Naive thymus-derived CD4-positive, alpha-beta T cell (primary cell): Measurements from ENCODE around the gene RANBP1. TPM values are rescaled to one million over a fixed set of nuclear protein-coding genes. Genes with fewer than 3 reads are reported as not detected.

Source experiments
- ATAC-seq: fragments of 150-1000 bp; cut with Tn5 transposase; 2 replicates; pipeline ENCODE4 v1.10.0; 2021; ENCODE audit warnings: mild to moderate bottlenecking, moderate library complexity
- CTCF ChIA-PET: fragments of 350-600 bp; sonication (Branson Sonifier 250); formaldehyde crosslinking; loops from one replicate; lab custom pipeline; 2021; ENCODE audit warnings: antibody characterized with exemption; lab: Charles Lee
- POLR2A ChIA-PET: fragments of 350-600 bp; sonication (Branson Sonifier 250); formaldehyde crosslinking; loops from one replicate; lab custom pipeline; 2021; ENCODE audit warnings: antibody characterized with exemption, inconsistent platforms; lab: Charles Lee
- DNase-seq, 9 donors: peaks; one replicate each; pipeline versions ENCODE4 v3.0.0 to v3.0.0-alpha.2; 2020 to 2022; ENCODE audit warnings: mixed read lengths in 1 of 9
- H3K27ac ChIP-seq: one replicate; pipeline ENCODE4 v1.7.0; 2013; ENCODE audit warnings: mild to moderate bottlenecking, low read depth, low read length, moderate library complexity
- H3K27me3 ChIP-seq, 2 donors: one replicate each; pipeline ENCODE4 v1.7.0; 2013; ENCODE audit warnings: low read length in 2 of 2, mild to moderate bottlenecking in 2 of 2, moderate library complexity in 2 of 2; ENCODE audit not compliant: control insufficient read depth in 2 of 2, insufficient read depth in 2 of 2
- H3K36me3 ChIP-seq, 3 experiments: 1 replicate in 2 of 3; 2 replicates in 1 of 3; pipeline ENCODE4 v1.7.0; 2013; ENCODE audit warnings: low read length in 3 of 3, mild to moderate bottlenecking in 3 of 3, moderate library complexity in 1 of 3; ENCODE audit not compliant: insufficient read depth in 3 of 3, control insufficient read depth in 2 of 3
- H3K4me1 ChIP-seq, 2 donors: one replicate each; pipeline ENCODE4 v1.7.0; 2013; ENCODE audit warnings: low read length in 2 of 2, mild to moderate bottlenecking in 2 of 2, moderate library complexity in 1 of 2; ENCODE audit not compliant: control insufficient read depth in 2 of 2, insufficient read depth in 2 of 2
- H3K4me3 ChIP-seq: 2 replicates; pipeline ENCODE4 v1.7.0; 2013; ENCODE audit warnings: mild to moderate bottlenecking, low read length
- H3K9me3 ChIP-seq, 3 experiments: 1 replicate in 2 of 3; 2 replicates in 1 of 3; pipeline ENCODE4 v1.7.0; 2013; ENCODE audit warnings: low read length in 3 of 3; ENCODE audit not compliant: control insufficient read depth in 2 of 3
- H3K27ac Mint-ChIP-seq, 9 donors: one replicate each; pipeline ENCODE4 v1.8.0; 2020 to 2022; ENCODE audit warnings: mixed read lengths in 9 of 9, mild to moderate bottlenecking in 8 of 9, moderate library complexity in 5 of 9, inconsistent platforms in 2 of 9
- H3K27me3 Mint-ChIP-seq, 5 donors: one replicate each; pipeline ENCODE4 v1.8.0; 2021 to 2022; ENCODE audit warnings: mixed read lengths in 5 of 5, mild to moderate bottlenecking in 1 of 5
- H3K36me3 Mint-ChIP-seq, 5 donors: one replicate each; pipeline ENCODE4 v1.8.0; 2020 to 2022; ENCODE audit warnings: mixed read lengths in 5 of 5, mild to moderate bottlenecking in 3 of 5, inconsistent platforms in 1 of 5
- H3K4me1 Mint-ChIP-seq, 7 donors: one replicate each; pipeline ENCODE4 v1.8.0; 2020 to 2022; ENCODE audit warnings: mixed read lengths in 7 of 7, mild to moderate bottlenecking in 3 of 7, inconsistent platforms in 1 of 7
- H3K4me3 Mint-ChIP-seq, 10 donors: one replicate each; pipeline ENCODE4 v1.8.0; 2020 to 2022; ENCODE audit warnings: mild to moderate bottlenecking in 10 of 10, mixed read lengths in 10 of 10, moderate library complexity in 6 of 10, inconsistent platforms in 2 of 10
- H3K9me3 Mint-ChIP-seq, 11 donors: one replicate each; pipeline ENCODE4 v1.8.0; 2020 to 2022; ENCODE audit warnings: mixed read lengths in 11 of 11, mild to moderate bottlenecking in 4 of 11, inconsistent platforms in 1 of 11, moderate library complexity in 1 of 11
- intact Hi-C, 2 donors: fragments of 100-400 bp; cut with micrococcal nuclease; formaldehyde crosslinking; loops; one replicate each; pipeline ENCODE4 v1.15.1; 2023
- polyA plus RNA-seq, 2 donors: library from polyadenylated mRNA; unstranded; fragments of 300-500 nt; fragmentation: Illumina TruSeq; gene quantifications; one replicate each; pipeline ENCODE4 v1.2.3, GENCODE V29; 2021
- total RNA-seq, 6 experiments: library from RNA in 5 of 6; stranded (reverse) in 5 of 6; gene quantifications; 1 replicate in 5 of 6; 2 replicates in 1 of 6; pipeline ENCODE4 v1.2.3 and lab custom pipeline; 2021 to 2026

The RANBP1 gene
- total and polyA plus RNA-seq, 7 experiments from 2014 or later = 50.4 to 224 (median 75.5) TPM

DNA sequence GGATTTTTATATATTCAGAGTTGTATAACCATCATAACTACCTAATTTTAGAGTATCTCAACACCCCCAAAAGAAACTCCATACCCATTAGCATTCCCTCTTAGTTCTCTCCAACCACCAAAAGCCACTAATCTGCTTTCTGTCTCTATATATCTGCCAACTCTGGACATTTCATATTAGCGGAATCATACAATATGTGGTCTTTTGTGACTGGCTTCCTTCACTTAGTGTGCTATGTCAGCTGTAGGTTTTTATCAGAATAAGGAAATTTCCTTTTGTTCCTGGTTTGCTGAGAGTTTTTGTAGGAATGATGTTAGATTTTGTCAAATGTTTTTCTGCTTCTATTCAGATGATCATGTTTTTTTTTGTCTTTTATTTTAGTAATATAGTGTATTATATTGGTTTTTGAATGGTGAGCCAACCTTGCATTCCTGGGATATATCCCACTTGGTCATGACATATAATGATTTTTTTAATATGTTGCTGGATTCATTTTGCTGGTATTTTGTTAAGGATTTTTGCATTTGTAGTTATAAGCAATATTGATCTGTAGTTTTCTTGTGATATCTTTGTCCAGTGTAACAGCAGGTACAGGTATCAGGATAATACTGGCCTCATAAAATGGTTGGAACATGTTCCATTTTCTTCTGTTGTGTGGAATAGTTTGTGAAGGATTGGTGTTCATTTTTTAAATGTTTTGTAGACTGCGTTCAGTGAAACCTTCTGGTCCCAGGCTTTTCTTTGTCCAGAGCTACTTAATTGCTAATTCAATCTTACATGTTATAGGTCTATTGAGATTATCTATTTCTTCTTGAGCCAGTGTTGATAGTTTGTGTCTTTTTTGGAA is 19.1 kb upstream of the RANBP1 start:
- no peaks in the 10 kb centered on the region for H3K27me3 Mint-ChIP-seq
- H3K4me1 Mint-ChIP-seq = peaks cover 19 to 48% (median 37%) of the 10 kb centered on the region in 7 donors
- Histone ChIP-seq H3K4me1 (peaks cover 24 to 47% of the 10 kb centered on the region in 2 donors), H3K27me3 (no peaks in the 10 kb centered on the region), H3K4me3 (no peak overlapping the region), H3K36me3 (peaks cover 5 to 60% (median 21%) of the 10 kb centered on the region in 3 experiments), H3K9me3 (no peaks in the 10 kb centered on the region), H3K27ac (no peak overlapping the region)
- H3K4me3 Mint-ChIP-seq = no peak overlapping the region
- peaks cover 0 to 5% (median 0%) of the 10 kb centered on the region in 11 donors for H3K9me3 Mint-ChIP-seq
- CTCF ChIA-PET = interaction anchor here (1.0 kb wide), 1 partner anchor 14 kb away, joined by 3 read pairs; no protein-coding TSS in a partner anchor
- intact Hi-C loops = no loop called here
- no peak for DNase-seq
- POLR2A ChIA-PET = no interaction called here
- peaks cover 3 to 50% (median 33%) of the 10 kb centered on the region in 5 donors for H3K36me3 Mint-ChIP-seq
- H3K27ac Mint-ChIP-seq = peak overlapping the region in 6 of 9 donors; percentile 7 to 91 (median 44)
- ATAC-seq = no peak

- Mint-ChIP-seq H3K9me3 (peaks cover 0 to 5% (median 0%) of the 10 kb centered on the region in 11 donors), H3K27ac (peak overlapping the region; percentile 87 to 97 (median 92)), H3K4me3 (peak overlapping the region in 9 of 10 donors; percentile 70 to 96 (median 82)), H3K4me1 (peaks cover 22 to 58% (median 46%) of the 10 kb centered on the region in 7 donors), H3K36me3 (peaks cover 3 to 44% (median 29%) of the 10 kb centered on the region in 5 donors), H3K27me3 (no peaks in the 10 kb centered on the region)
- H3K4me1 ChIP-seq = peaks cover 24 to 29% of the 10 kb centered on the region in 2 donors
- H3K9me3 ChIP-seq = no peaks in the 10 kb centered on the region
- intact Hi-C loops = no loop called here
- DNase-seq (no peak), ATAC-seq (no peak)
- H3K27me3 ChIP-seq = no peaks in the 10 kb centered on the region
- POLR2A ChIA-PET = no interaction called here
- peak overlapping the region; percentile 78 for H3K27ac ChIP-seq
- H3K4me3 ChIP-seq = no peak overlapping the region
- peaks cover 5 to 44% (median 18%) of the 10 kb centered on the region in 3 experiments for H3K36me3 ChIP-seq
- CTCF ChIA-PET = no interaction called here
Observed at GRCh38 chr22:20099099-20099711, 16.7 kb upstream of the RANBP1 start.

GRCh38 chr22:20101638-20102037 is 14.3 kb upstream of the RANBP1 start:
- H3K9me3 ChIP-seq = no peaks in the 10 kb centered on the region
- no peaks in the 10 kb centered on the region for H3K27me3 ChIP-seq
- peak overlapping the region; percentile 78 for H3K27ac ChIP-seq
- H3K4me3 Mint-ChIP-seq = peak overlapping the region in 4 of 10 donors; percentile 3 to 89 (median 74)
- peaks cover 0 to 3% (median 0%) of the 10 kb centered on the region in 11 donors for H3K9me3 Mint-ChIP-seq
- H3K4me1 Mint-ChIP-seq = peaks cover 22 to 52% (median 46%) of the 10 kb centered on the region in 7 donors
- peaks cover 24 to 29% of the 10 kb centered on the region in 2 donors for H3K4me1 ChIP-seq
- DNase-seq = no peak
- H3K36me3 ChIP-seq = peaks cover 0 to 38% (median 0%) of the 10 kb centered on the region in 3 experiments
- POLR2A ChIA-PET = interaction anchor here (0.7 to 1.8 kb wide), 4 partner anchors 14 to 214 kb away, joined by 3 to 11 read pairs (median 5); partner anchors contain the start of genes RANBP1, TANGO2 and TRMT2A
- H3K27ac Mint-ChIP-seq = peak overlapping the region in 8 of 9 donors; percentile 85 to 97 (median 92)
- H3K4me3 ChIP-seq = no peak overlapping the region
- H3K36me3 Mint-ChIP-seq = peaks cover 3 to 28% (median 14%) of the 10 kb centered on the region in 5 donors
- no peaks in the 10 kb centered on the region for H3K27me3 Mint-ChIP-seq
- CTCF ChIA-PET = interaction anchor here (0.6 to 1.2 kb wide), 2 partner anchors 8 to 84 kb away, joined by 3 to 4 read pairs; no protein-coding TSS in a partner anchor
- ATAC-seq = no peak
- intact Hi-C loops = loop anchor here in 1 of 2 donors (2.0 kb wide), 1 partner anchor 15 kb away; the partner anchor contains the start of genes RANBP1 and TRMT2A

- peak overlapping the region in 2 of 10 donors; percentile 29 to 39 for H3K4me3 Mint-ChIP-seq
- ATAC-seq (no peak), DNase-seq (no peak)
- POLR2A ChIA-PET = interaction anchor here (0.7 kb wide), 1 partner anchor 215 kb away, joined by 3 read pairs; no protein-coding TSS in a partner anchor
- Histone ChIP-seq H3K27ac (no peak overlapping the region), H3K4me1 (peaks cover 24 to 29% of the 10 kb centered on the region in 2 donors), H3K27me3 (no peaks in the 10 kb centered on the region), H3K9me3 (no peaks in the 10 kb centered on the region), H3K4me3 (no peak overlapping the region), H3K36me3 (peaks cover 0 to 38% (median 6%) of the 10 kb centered on the region in 3 experiments)
- intact Hi-C loops = no loop called here
- H3K4me1 Mint-ChIP-seq = peaks cover 22 to 52% (median 46%) of the 10 kb centered on the region in 7 donors
- H3K36me3 Mint-ChIP-seq = peaks cover 0 to 23% (median 7%) of the 10 kb centered on the region in 5 donors
- CTCF ChIA-PET = interaction anchor here (1.2 kb wide), 1 partner anchor 8 kb away, joined by 4 read pairs; no protein-coding TSS in a partner anchor
- no peaks in the 10 kb centered on the region for H3K27me3 Mint-ChIP-seq
- H3K9me3 Mint-ChIP-seq = no peaks in the 10 kb centered on the region
- H3K27ac Mint-ChIP-seq = peak overlapping the region; percentile 59 to 97 (median 85)
Observed at GRCh38 chr22:20102203-20102780, 13.6 kb upstream of the RANBP1 start.

GRCh38 chr22:20105456-20106204 is 10.3 kb upstream of the RANBP1 start:
- Mint-ChIP-seq H3K36me3 (peaks cover 0 to 10% (median 4%) of the 10 kb centered on the region in 5 donors), H3K4me1 (peaks cover 7 to 25% (median 20%) of the 10 kb centered on the region in 7 donors), H3K4me3 (no peak overlapping the region), H3K27ac (peak overlapping the region in 4 of 9 donors; percentile 24 to 65 (median 57)), H3K27me3 (no peaks in the 10 kb centered on the region), H3K9me3 (no peaks in the 10 kb centered on the region)
- Histone ChIP-seq H3K4me3 (no peak overlapping the region), H3K27ac (no peak overlapping the region), H3K9me3 (no peaks in the 10 kb centered on the region), H3K27me3 (no peaks in the 10 kb centered on the region), H3K4me1 (peaks cover 0 to 3% of the 10 kb centered on the region in 2 donors), H3K36me3 (peaks cover 0 to 65% (median 6%) of the 10 kb centered on the region in 3 experiments)
- intact Hi-C loops = no loop called here
- no peak for ATAC-seq
- CTCF ChIA-PET = no interaction called here
- DNase-seq = no peak
- POLR2A ChIA-PET = interaction anchor here (0.7 to 1.7 kb wide), 2 partner anchors 11 kb away, joined by 3 to 6 read pairs; partner anchors contain the start of genes RANBP1 and TRMT2A
